Astrocyte (in vitro differentiated cells and primary cell): ENCODE data around the gene ARHGAP24. TPM values are rescaled to one million over a fixed set of nuclear protein-coding genes. Genes with fewer than 3 reads are reported as not detected.
A peak's percentile ranks its signal among the peaks of the same experiment; 100 is the strongest.

Source experiments
- DNase-seq: peaks from one replicate; pipeline ENCODE4 v3.0.0-alpha.2; 2010; ENCODE audit warnings: low read depth
- FAIRE-seq: peaks from 2 replicates; lab custom pipeline; 2011; peaks lifted over from hg19 to GRCh38; lab: Jason Lieb, UNC
- H2AFZ ChIP-seq: 2 replicates; pipeline ENCODE4 v1.6.0; 2012; ENCODE audit warnings: low read depth, low read length, inconsistent platforms
- H3K27ac ChIP-seq: 2 replicates; pipeline ENCODE4 v1.5.1; 2011; ENCODE audit warnings: low read depth, low read length, inconsistent platforms
- H3K27me3 ChIP-seq: 2 replicates; pipeline ENCODE4 v1.6.0; 2011; ENCODE audit warnings: low read length, inconsistent platforms; ENCODE audit not compliant: insufficient read depth
- H3K36me3 ChIP-seq: 2 replicates; pipeline ENCODE4 v1.5.1; 2011; ENCODE audit warnings: low read length, inconsistent platforms; ENCODE audit not compliant: insufficient read depth
- H3K4me1 ChIP-seq: 2 replicates; pipeline ENCODE4 v1.5.1; 2011; ENCODE audit warnings: low read length, inconsistent platforms; ENCODE audit not compliant: insufficient read depth
- H3K4me2 ChIP-seq: 2 replicates; pipeline ENCODE4 v1.6.0; 2012; ENCODE audit warnings: low read length, inconsistent platforms
- H3K4me3 ChIP-seq: 2 replicates; pipeline ENCODE4 v1.5.1; 2011; ENCODE audit warnings: low read depth, mild to moderate bottlenecking, low read length, inconsistent platforms; ENCODE audit not compliant: insufficient read depth
- H3K79me2 ChIP-seq: 2 replicates; pipeline ENCODE4 v1.6.0; 2012; ENCODE audit warnings: mild to moderate bottlenecking, low read length, inconsistent platforms; ENCODE audit not compliant: insufficient read depth
- H3K9ac ChIP-seq: 2 replicates; pipeline ENCODE4 v1.6.0; 2012; ENCODE audit warnings: mild to moderate bottlenecking, low read length, inconsistent platforms
- H3K9me3 ChIP-seq: 2 replicates; pipeline ENCODE4 v1.5.1; 2012; ENCODE audit warnings: low read depth, mild to moderate bottlenecking, low read length, inconsistent platforms; ENCODE audit not compliant: insufficient read depth
- H4K20me1 ChIP-seq: 2 replicates; pipeline ENCODE4 v1.6.0; 2012; ENCODE audit warnings: low read length, inconsistent platforms; ENCODE audit not compliant: insufficient read depth
- H3K27ac Mint-ChIP-seq: one replicate; pipeline ENCODE4 v1.8.0; 2021; ENCODE audit warnings: mild to moderate bottlenecking, mixed read lengths; ENCODE audit not compliant: unreplicated experiment
- H3K27me3 Mint-ChIP-seq: one replicate; pipeline ENCODE4 v1.8.0; 2021; ENCODE audit warnings: low read depth, mixed read lengths; ENCODE audit not compliant: unreplicated experiment
- H3K36me3 Mint-ChIP-seq: one replicate; pipeline ENCODE4 v1.8.0; 2021; ENCODE audit warnings: low read depth, mixed read lengths; ENCODE audit not compliant: unreplicated experiment
- H3K4me1 Mint-ChIP-seq: one replicate; pipeline ENCODE4 v1.8.0; 2021; ENCODE audit warnings: low read depth, mixed read lengths; ENCODE audit not compliant: unreplicated experiment
- H3K4me3 Mint-ChIP-seq: one replicate; pipeline ENCODE4 v1.8.0; 2021; ENCODE audit warnings: mild to moderate bottlenecking, moderate library complexity, mixed read lengths; ENCODE audit not compliant: unreplicated experiment
- H3K9me3 Mint-ChIP-seq: one replicate; pipeline ENCODE4 v1.8.0; 2021; ENCODE audit warnings: mild to moderate bottlenecking, mixed read lengths; ENCODE audit not compliant: unreplicated experiment
- CTCF ChIP-seq: IDR thresholded peaks from 2 replicates; pipeline ENCODE4 v1.5.1; 2011; ENCODE audit warnings: low read depth, mild to moderate bottlenecking, inconsistent platforms, low read length, moderate library complexity; ENCODE audit not compliant: insufficient read depth
- EZH2 ChIP-seq: IDR thresholded peaks from 2 replicates; pipeline ENCODE4 v1.6.1; 2012; ENCODE audit warnings: mild to moderate bottlenecking, low read length, inconsistent platforms; ENCODE audit not compliant: insufficient read depth
- total RNA-seq: library from RNA; stranded (reverse); gene quantifications from 2 replicates; pipeline ENCODE4 v1.2.1, GENCODE V29; 2021

ARHGAP24 gene
- total RNA-seq, 1 donor from 2014 or later = 2.1 TPM

- no peak overlapping the region for H3K4me3 Mint-ChIP-seq
- FAIRE-seq (no peak), DNase-seq (no peak)
- Histone ChIP-seq H3K27ac (no peak overlapping the region), H3K4me3 (no peak overlapping the region), H3K4me1 (no peaks in the 10 kb centered on the region), H3K79me2 (no peaks in the 10 kb centered on the region), H3K9me3 (no peaks in the 10 kb centered on the region), H3K27me3 (no peaks in the 10 kb centered on the region), H2AFZ (no peak overlapping the region), H4K20me1 (no peaks in the 10 kb centered on the region), H3K9ac (no peak overlapping the region), H3K4me2 (no peak overlapping the region), H3K36me3 (no peaks in the 10 kb centered on the region)
- TF ChIP-seq CTCF = no peak
- TF ChIP-seq EZH2 = no peak
- H3K9me3 Mint-ChIP-seq = peaks cover 4% of the 10 kb centered on the region
- no peak overlapping the region for H3K27ac Mint-ChIP-seq
- no peaks in the 10 kb centered on the region for H3K36me3 Mint-ChIP-seq
- no peaks in the 10 kb centered on the region for H3K4me1 Mint-ChIP-seq
- H3K27me3 Mint-ChIP-seq = no peaks in the 10 kb centered on the region
These were observed 379.6 kb downstream of the ARHGAP24 start for GRCh38 chr4:85854546-85854945.

- DNase-seq = peak; percentile 44
- no peaks in the 10 kb centered on the region for H3K27me3 ChIP-seq
- H3K4me3 Mint-ChIP-seq = no peak overlapping the region
- H3K9me3 Mint-ChIP-seq = no peaks in the 10 kb centered on the region
- no peaks in the 10 kb centered on the region for H3K9me3 ChIP-seq
- no peaks in the 10 kb centered on the region for H3K36me3 Mint-ChIP-seq
- no peak overlapping the region for H3K27ac Mint-ChIP-seq
- no peak overlapping the region for H2AFZ ChIP-seq
- no peaks in the 10 kb centered on the region for H3K79me2 ChIP-seq
- H3K27ac ChIP-seq = no peak overlapping the region
- no peaks in the 10 kb centered on the region for H3K36me3 ChIP-seq
- peaks cover 9% of the 10 kb centered on the region for H3K4me1 ChIP-seq
- no peak overlapping the region for H3K4me3 ChIP-seq
- peak overlapping the region; percentile 36 for H3K4me2 ChIP-seq
- no peak for TF ChIP-seq EZH2
- no peak for TF ChIP-seq CTCF
- H4K20me1 ChIP-seq = no peaks in the 10 kb centered on the region
- peak; percentile 29 for FAIRE-seq
- no peak overlapping the region for H3K9ac ChIP-seq
- no peaks in the 10 kb centered on the region for H3K4me1 Mint-ChIP-seq
- no peaks in the 10 kb centered on the region for H3K27me3 Mint-ChIP-seq
These were observed 385.3 kb downstream of the ARHGAP24 start for GRCh38 chr4:85860066-85860740.

- no peaks in the 10 kb centered on the region for H3K9me3 ChIP-seq
- H3K4me1 ChIP-seq = peaks cover 9% of the 10 kb centered on the region
- H3K27ac ChIP-seq = no peak overlapping the region
- Mint-ChIP-seq H3K27me3 (no peaks in the 10 kb centered on the region), H3K4me3 (no peak overlapping the region), H3K9me3 (no peaks in the 10 kb centered on the region), H3K4me1 (no peaks in the 10 kb centered on the region), H3K27ac (no peak overlapping the region), H3K36me3 (no peaks in the 10 kb centered on the region)
- H3K4me2 ChIP-seq = no peak overlapping the region
- DNase-seq (no peak), FAIRE-seq (peak; percentile 50)
- no peak overlapping the region for H2AFZ ChIP-seq
- no peak overlapping the region for H3K9ac ChIP-seq
- H3K4me3 ChIP-seq = no peak overlapping the region
- H3K27me3 ChIP-seq = no peaks in the 10 kb centered on the region
- no peaks in the 10 kb centered on the region for H3K79me2 ChIP-seq
- TF ChIP-seq EZH2 (no peak), CTCF (no peak)
- no peaks in the 10 kb centered on the region for H4K20me1 ChIP-seq
- H3K36me3 ChIP-seq = no peaks in the 10 kb centered on the region
These were observed 386.3 kb downstream of the ARHGAP24 start for GRCh38 chr4:85861064-85861765.
